A204.1 (cell line): Measurements from ENCODE around the gene TATDN2.

Experiments used
- FAIRE-seq: peaks from 2 replicates; lab custom pipeline; 2012; peaks lifted over from hg19 to GRCh38; lab: Jason Lieb, UNC

The TATDN2 gene

DNA sequence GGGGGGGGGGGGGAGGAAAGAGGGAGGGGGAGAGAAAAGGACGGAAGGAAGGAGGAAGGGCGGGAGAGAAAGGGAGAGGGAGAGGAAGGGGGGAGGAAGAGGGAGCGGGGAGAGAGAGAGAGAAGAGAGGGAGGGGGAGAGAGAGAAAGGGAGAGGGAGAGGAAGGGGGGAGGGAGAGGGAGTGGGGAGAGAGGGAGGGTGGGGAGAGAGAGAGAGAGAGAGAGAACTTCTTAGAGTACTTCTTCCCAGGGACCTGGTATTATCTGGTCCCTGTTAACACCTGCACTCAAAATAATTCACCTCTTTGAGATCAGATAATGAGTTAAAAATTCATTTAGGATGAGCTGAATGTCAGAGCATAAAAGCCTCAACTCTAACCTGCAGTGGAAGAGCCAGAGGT, 71.5 kb downstream of the TATDN2 start:
- no peak for FAIRE-seq

DNA sequence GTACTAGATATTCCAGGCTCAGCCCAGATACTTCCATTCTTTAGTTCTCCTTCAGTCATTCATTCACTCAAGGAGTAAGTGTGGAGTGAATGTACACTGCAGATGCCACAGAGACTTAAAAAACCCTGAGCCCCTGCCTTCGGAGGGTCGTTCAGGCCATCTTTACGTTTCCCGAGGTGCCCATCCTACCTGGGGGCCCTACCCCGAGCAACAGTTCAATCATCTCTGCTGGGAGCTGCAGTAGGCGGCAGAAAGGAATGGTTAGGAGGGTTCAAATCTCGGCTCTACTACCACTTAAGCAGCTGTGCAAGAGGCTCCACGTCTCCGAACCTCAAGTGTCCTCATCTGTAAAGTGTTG, 72.0 kb downstream of the TATDN2 start:
- no peak for FAIRE-seq

DNA sequence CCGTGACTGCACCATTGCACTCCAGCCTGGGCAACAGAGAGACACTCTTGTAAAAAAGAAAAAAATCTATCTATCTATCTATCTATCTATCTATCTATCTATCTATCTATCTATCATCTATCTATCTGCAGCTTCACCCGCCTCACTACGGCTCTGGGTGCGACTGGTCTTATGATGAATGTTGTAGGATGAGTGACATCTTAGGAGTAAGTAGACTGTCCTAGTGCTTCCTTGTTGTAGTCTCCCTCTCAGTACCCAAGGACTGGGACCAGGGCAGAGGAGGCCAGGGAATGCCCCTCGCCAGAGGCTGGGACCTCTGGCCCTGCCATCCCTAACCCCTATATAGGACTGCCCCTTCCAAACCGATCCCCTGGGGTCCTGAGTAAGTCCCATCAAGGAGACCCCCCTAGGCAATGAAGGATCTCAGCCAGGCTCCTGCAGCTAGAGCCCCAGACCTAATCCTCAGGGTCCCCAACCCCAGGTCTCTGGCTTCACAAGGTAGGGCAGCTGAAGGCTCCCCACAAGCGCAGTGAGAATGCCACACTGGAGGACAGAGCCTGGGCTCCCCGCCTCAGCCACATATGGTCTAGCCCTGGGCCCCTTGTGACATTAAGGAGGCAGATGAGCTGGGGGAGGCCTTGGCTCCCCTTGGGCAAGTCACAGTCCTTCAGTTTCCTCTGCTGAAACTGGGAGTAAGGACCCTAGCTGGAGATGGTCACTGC, 73.5 kb downstream of the TATDN2 start:
- no peak for FAIRE-seq

DNA sequence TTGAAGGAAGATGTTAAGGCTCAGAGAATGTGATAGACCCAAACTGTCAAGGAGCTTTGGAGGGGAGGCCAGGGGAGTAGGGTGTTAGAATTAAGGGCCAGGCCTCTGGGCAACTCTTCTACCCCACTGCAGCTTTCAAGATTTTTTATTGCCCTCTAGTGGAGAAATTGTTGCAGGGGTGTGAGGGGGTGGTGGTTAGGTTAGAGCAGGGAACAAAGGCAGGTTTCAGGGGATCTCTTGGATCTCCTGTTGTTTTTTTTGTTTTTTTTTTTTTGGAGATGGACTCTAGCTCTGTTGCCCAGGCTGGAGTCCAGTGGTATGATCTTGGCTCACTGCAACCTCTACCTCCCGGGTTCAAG, 74.1 kb downstream of the TATDN2 start:
- FAIRE-seq: no peak

DNA sequence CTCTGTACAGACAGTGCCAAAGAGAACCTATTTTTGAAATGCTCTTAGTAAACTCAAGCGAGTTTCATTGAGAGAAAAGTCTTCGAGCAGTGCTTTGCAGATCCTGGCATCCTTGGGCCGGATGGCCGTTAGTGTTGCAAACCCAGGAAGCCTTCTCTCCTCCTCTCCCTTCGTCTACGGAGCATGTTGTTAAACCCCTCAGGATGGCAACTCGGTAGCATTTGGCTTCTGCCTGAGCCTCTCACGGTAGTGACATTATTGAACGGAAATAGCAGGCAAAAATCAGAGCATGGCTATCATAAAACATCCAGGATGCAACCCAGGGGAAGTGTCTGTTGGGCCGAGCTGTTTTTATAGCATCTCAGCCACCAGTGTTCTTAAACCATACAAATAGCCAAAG, 79.3 kb downstream of the TATDN2 start:
- no peak for FAIRE-seq

DNA sequence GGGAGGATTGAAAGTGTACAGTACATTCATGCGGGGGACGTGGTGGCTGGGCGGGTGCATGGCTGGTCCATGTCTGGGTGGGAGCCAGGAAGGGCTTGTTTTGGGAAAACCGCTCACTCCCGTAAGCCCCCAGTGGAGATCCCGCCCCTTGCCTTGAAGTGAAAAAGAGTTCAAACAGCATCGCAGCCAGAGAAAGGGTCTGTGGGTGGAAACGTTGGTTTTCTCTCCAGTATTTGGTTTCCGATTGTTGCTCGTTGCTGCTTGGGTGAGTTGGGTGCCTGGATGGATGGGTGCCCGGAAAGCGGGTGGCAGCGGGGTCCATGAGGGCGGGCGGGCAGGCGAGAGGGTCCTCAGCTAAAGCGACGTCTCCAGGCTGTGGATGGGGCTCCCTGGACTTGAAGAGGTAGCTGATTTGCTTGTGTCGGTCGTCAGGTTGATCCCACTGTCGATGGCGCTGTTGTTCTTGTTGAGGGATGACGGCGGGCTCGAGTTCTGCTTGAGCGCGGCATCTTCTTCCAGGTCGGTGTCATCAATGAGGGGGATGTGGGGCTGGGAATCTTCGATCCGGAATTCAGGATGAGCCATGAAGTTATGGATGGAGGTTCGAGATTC, 80.3 kb downstream of the TATDN2 start:
- no peak for FAIRE-seq

DNA sequence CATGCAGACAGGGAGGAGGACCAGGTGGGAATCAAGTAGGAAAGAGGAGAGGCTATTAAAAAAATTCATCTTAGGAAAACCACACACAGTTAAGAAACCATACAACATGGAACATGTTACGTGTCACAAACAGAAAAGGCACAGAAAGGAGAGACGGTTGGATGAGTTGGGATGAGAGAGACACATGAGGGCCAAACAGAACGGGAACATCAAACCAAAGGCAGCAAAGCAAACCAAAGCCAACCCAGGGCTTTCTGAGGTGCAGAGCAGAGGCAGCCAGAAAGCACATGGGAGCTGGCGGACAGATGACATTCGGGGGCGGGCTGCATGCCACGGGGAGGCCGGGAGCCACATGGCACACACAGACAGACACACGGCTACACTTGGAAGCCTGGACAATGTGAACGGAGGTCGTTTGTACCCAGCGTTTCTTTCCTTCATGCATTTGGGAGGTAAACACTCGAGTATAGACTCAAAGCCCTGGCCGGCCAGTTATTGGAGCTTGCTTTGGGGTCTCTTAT, 81.3 kb downstream of the TATDN2 start:
- no peak for FAIRE-seq

DNA sequence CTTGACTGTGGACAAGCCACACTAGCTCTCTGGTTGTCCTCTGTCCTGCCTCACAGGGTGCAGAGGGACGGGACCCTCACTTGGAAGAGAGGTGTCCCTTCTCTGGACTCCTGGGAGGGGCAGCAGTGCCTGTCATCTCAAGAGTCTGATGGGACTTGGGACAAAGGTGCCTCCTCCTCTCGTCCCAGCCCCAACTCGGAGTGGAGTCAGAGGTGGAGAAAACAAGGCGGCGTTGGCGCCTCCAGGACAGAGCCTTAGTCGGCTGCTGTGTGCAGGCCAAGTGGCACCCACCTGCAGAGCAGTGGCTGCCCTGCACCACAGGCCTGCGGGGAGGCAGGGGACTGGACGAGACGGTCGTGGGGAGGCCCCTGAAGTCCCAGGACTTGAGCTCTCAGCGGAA, 82.1 kb downstream of the TATDN2 start:
- no peak for FAIRE-seq
